ENCODE results near the gene FAM168B.

DNA sequence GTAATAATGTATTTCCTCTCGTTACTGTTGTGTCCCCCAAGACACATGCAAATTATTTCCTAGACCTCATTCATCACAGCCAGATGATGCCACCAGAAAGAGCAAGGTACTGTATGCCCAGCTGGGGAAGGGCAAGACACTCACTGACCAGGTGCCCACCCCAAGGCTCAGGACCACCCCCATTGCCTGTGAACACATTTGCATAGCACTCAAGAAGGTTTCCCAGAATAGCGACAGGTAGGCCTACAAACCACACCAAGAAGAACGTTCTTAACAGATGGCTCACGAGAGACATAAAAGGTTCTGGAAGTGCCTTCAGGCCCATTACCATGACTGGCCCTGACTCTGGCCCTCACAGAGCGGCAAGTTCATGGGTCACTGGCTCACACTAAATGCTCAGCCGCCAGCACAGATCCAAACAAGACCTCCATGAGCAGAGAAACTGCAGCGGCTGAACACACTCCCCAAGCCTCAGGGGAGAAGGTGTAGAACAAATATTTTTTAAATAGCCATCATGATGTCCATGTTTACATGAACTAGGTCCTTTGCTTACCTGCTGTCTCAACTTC lies 44.0 kb downstream of the FAM168B start:
- TF ChIP-seq, protein P1, sequence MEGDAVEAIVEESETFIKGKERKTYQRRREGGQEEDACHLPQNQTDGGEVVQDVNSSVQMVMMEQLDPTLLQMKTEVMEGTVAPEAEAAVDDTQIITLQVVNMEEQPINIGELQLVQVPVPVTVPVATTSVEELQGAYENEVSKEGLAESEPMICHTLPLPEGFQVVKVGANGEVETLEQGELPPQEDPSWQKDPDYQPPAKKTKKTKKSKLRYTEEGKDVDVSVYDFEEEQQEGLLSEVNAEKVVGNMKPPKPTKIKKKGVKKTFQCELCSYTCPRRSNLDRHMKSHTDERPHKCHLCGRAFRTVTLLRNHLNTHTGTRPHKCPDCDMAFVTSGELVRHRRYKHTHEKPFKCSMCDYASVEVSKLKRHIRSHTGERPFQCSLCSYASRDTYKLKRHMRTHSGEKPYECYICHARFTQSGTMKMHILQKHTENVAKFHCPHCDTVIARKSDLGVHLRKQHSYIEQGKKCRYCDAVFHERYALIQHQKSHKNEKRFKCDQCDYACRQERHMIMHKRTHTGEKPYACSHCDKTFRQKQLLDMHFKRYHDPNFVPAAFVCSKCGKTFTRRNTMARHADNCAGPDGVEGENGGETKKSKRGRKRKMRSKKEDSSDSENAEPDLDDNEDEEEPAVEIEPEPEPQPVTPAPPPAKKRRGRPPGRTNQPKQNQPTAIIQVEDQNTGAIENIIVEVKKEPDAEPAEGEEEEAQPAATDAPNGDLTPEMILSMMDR (IDR thresholded peaks at IDR 0.05) = no peak
- TF ChIP-seq POLR2A (IDR thresholded peaks at IDR 0.05) = no peak
